Cerebellar cortex (tissue), 1 donor: ENCODE data around the gene CHST13.
A peak's percentile ranks its signal among the peaks of the same experiment; 100 is the strongest.
"Not testable (repeated sequence)": the region's sequence is repeated elsewhere in the genome, so short reads cannot be mapped to it uniquely, and the experiment has no call there.

Experiments
- DNase-seq: peaks from one replicate; pipeline ENCODE4 v3.0.0-alpha.2; 2015; ENCODE audit warnings: low spot score

CHST13 gene

GRCh38 chr3:126555795-126556636, 32.1 kb downstream of the CHST13 start:
- DNase-seq: no peak

- DNase-seq: no peak
Measured at GRCh38 chr3:126556637-126557414, 32.9 kb downstream of the CHST13 start.

- DNase-seq: no peak
Measured at GRCh38 chr3:126557415-126557745, 33.4 kb downstream of the CHST13 start.

GRCh38 chr3:126557761-126558160, 33.8 kb downstream of the CHST13 start:
- DNase-seq: no peak

GRCh38 chr3:126558336-126559071, 34.5 kb downstream of the CHST13 start, which contains the start of gene C3orf22:
Gene C3orf22 (minus strand): TSS chr3:126558932. CDS start chr3:126553390, 5,542 bp downstream.
- no peak for DNase-seq

- no peak for DNase-seq
Measured at GRCh38 chr3:126562737-126563276, 38.9 kb downstream of the CHST13 start.

GRCh38 chr3:126567696-126568438, 43.9 kb downstream of the CHST13 start:
- peak; percentile 44 for DNase-seq

- DNase-seq: no peak
Measured at GRCh38 chr3:126568776-126569342, 44.9 kb downstream of the CHST13 start.

- peak; percentile 86 for DNase-seq
Measured at GRCh38 chr3:126569390-126569975, 45.5 kb downstream of the CHST13 start.

GRCh38 chr3:126570103-126570541, 46.2 kb downstream of the CHST13 start:
- no peak for DNase-seq

- no peak for DNase-seq
Measured at GRCh38 chr3:126571078-126571477, 47.1 kb downstream of the CHST13 start.

- DNase-seq: no peak
Measured at GRCh38 chr3:126573492-126574117, 49.6 kb downstream of the CHST13 start.

- DNase-seq: no peak
Measured at GRCh38 chr3:126577261-126577660, 53.3 kb downstream of the CHST13 start.

- no peak for DNase-seq
Measured at GRCh38 chr3:126578702-126579101, 54.7 kb downstream of the CHST13 start.

GRCh38 chr3:126580746-126581145, 56.8 kb downstream of the CHST13 start:
- no peak for DNase-seq

- DNase-seq: no peak
Measured at GRCh38 chr3:126581569-126581968, 57.6 kb downstream of the CHST13 start.

GRCh38 chr3:126582311-126582710, 58.4 kb downstream of the CHST13 start:
- DNase-seq: no peak

- not testable (repeated sequence) for DNase-seq
Measured at GRCh38 chr3:126591515-126591914, 67.6 kb downstream of the CHST13 start.
